HCT116 (cell line): ENCODE results near the gene MEG3. TPM values are rescaled to one million over a fixed set of nuclear protein-coding genes. Genes with fewer than 3 reads are reported as not detected.

Source experiments
- ATAC-seq: fragments of 200-7000 bp; cut with Tn5 transposase; 2 replicates; pipeline ENCODE4 v1.9.1; 2020; ENCODE audit warnings: mild to moderate bottlenecking, moderate library complexity
- BruUV-seq: library from RNA; stranded (reverse); fragments of 400-500 nt; replicated peaks from 2 replicates; lab custom pipeline; 2021; lab: Mats Ljungman, UMichigan
- CTCF ChIA-PET: fragments of 300-600 bp; sonication (Branson Sonifier 250); formaldehyde crosslinking; loops from one replicate; lab custom pipeline; 2021; ENCODE audit warnings: antibody characterized with exemption; lab: Charles Lee
- POLR2A ChIA-PET: fragments of 300-600, 350-600 bp; sonication (Branson Sonifier 250); formaldehyde crosslinking; loops from one replicate; lab custom pipeline; 2021; ENCODE audit warnings: antibody characterized with exemption; lab: Charles Lee
- RAD21 ChIA-PET, 2 experiments: fragments of 300-600 bp; sonication (Branson Sonifier 250); formaldehyde crosslinking; loops; one replicate each; lab custom pipeline; 2023; ENCODE audit warnings: low total read pairs in 2 of 2; ENCODE audit not compliant: uncharacterized antibody in 2 of 2, unreplicated experiment in 2 of 2, low non-redundant PET in 1 of 2; lab: Charles Lee
- DNase-seq: peaks from one replicate; pipeline ENCODE4 v3.0.0-alpha.2; 2010; ENCODE audit warnings: low read depth, low spot score
- H2AFZ ChIP-seq: fragments of 200-600 bp; shearing (Covaris generic), sonication (generic); 2 replicates; pipeline ENCODE4 v1.6.1; 2017; ENCODE audit warnings: low read depth, mixed run types, mixed read lengths, antibody characterized with exemption, low read length; ENCODE audit not compliant: poor library complexity, severe bottlenecking
- H3K27ac ChIP-seq: 2 replicates; pipeline ENCODE4 v1.5.1; 2012; ENCODE audit warnings: low read depth, low read length
- H3K27me3 ChIP-seq: fragments of 200-600 bp; sonication (generic); 2 replicates; pipeline ENCODE4 v1.6.1; 2016; ENCODE audit warnings: mixed run types, low read length, mixed read lengths; ENCODE audit not compliant: insufficient read depth
- H3K36me3 ChIP-seq, 2 experiments: fragments of 200-500 bp in 1 of 2; fragments of 200-600 bp in 1 of 2; sonication (Bioruptor generic) in 1 of 2; sonication (generic) in 1 of 2; 2 replicates each; pipeline versions ENCODE4 v1.5.1 to v1.6.1; 2014 to 2016; ENCODE audit warnings: low read length in 2 of 2, inconsistent platforms in 1 of 2, mixed read lengths in 1 of 2, mixed run types in 1 of 2; ENCODE audit not compliant: insufficient read depth in 2 of 2, control insufficient read depth in 1 of 2
- H3K4me1 ChIP-seq, 2 experiments: fragments of 200-600 bp in 1 of 2; sonication (generic) in 1 of 2; 2 replicates each; pipeline versions ENCODE4 v1.5.1 to v1.6.1; 2012 to 2017; ENCODE audit warnings: low read length in 2 of 2, inconsistent platforms in 1 of 2, mild to moderate bottlenecking in 1 of 2, mixed read lengths in 1 of 2, mixed run types in 1 of 2, moderate library complexity in 1 of 2; ENCODE audit not compliant: insufficient read depth in 2 of 2, control insufficient read depth in 1 of 2
- H3K4me2 ChIP-seq: fragments of 200-600 bp; sonication (generic); 2 replicates; pipeline ENCODE4 v1.6.1; 2017; ENCODE audit warnings: mixed run types, low read length, mixed read lengths
- H3K4me3 ChIP-seq, 2 experiments: fragments of 200-600 bp in 1 of 2; sonication (generic) in 1 of 2; replicated peaks in 1 of 2; 2 replicates each; pipeline ENCODE4 v1.5.1; 2011 to 2016; ENCODE audit warnings: low read length in 2 of 2, control low read depth in 1 of 2, low read depth in 1 of 2, mild to moderate bottlenecking in 1 of 2, mixed read lengths in 1 of 2, mixed run types in 1 of 2
- H3K79me2 ChIP-seq: fragments of 200-600 bp; sonication (generic); 2 replicates; pipeline ENCODE4 v1.6.1; 2017; ENCODE audit warnings: mild to moderate bottlenecking, mixed run types, low read length, moderate library complexity, mixed read lengths; ENCODE audit not compliant: insufficient read depth
- H3K9ac ChIP-seq: fragments of 200-600 bp; sonication (generic); 2 replicates; pipeline ENCODE4 v1.6.1; 2016; ENCODE audit warnings: low read length, mixed read lengths
- H3K9me2 ChIP-seq: fragments of 200-600 bp; sonication (generic), shearing (Covaris generic); 2 replicates; pipeline ENCODE4 v1.6.1; 2017; ENCODE audit warnings: mixed run types, mild to moderate bottlenecking, moderate library complexity; ENCODE audit not compliant: insufficient read depth
- H3K9me3 ChIP-seq, 2 experiments: fragments of 200-500 bp in 1 of 2; fragments of 200-600 bp in 1 of 2; sonication (Bioruptor generic) in 1 of 2; sonication (generic) in 1 of 2; 2 replicates each; pipeline ENCODE4 v1.6.1; 2014 to 2017; ENCODE audit warnings: low read length in 2 of 2, mixed read lengths in 2 of 2, inconsistent platforms in 1 of 2, low read depth in 1 of 2, mild to moderate bottlenecking in 1 of 2, mixed run types in 1 of 2, moderate library complexity in 1 of 2; ENCODE audit not compliant: control insufficient read depth in 1 of 2, insufficient read depth in 1 of 2
- H4K20me1 ChIP-seq: fragments of 200-600 bp; sonication (generic), shearing (Covaris generic); 2 replicates; pipeline ENCODE4 v1.6.1; 2017; ENCODE audit warnings: mixed run types, mild to moderate bottlenecking, moderate library complexity; ENCODE audit not compliant: insufficient read depth
- CEBPB ChIP-seq: IDR thresholded peaks from 2 replicates; pipeline ENCODE4 v1.6.1; 2012; ENCODE audit warnings: low read depth
- EGR1 ChIP-seq: IDR thresholded peaks from 2 replicates; pipeline ENCODE4 v1.6.1; 2012; ENCODE audit warnings: low read depth
- FOSL1 ChIP-seq: IDR thresholded peaks from 2 replicates; pipeline ENCODE4 v1.6.1; 2012; ENCODE audit warnings: low read depth
- POLR2AphosphoS5 ChIP-seq: IDR thresholded peaks from 2 replicates; pipeline ENCODE4 v1.6.1; 2011; ENCODE audit warnings: mild to moderate bottlenecking, low read depth, low read length, moderate library complexity
- TCF7L2 ChIP-seq: IDR thresholded peaks from 2 replicates; pipeline ENCODE4 v1.7.0; 2011; ENCODE audit warnings: borderline replicate concordance, inconsistent platforms; ENCODE audit not compliant: insufficient read depth, insufficient read length; ENCODE audit errors: extremely low read depth
- intact Hi-C: fragments of 100-400 bp; cut with micrococcal nuclease; formaldehyde crosslinking; loops from 2 replicates; pipeline ENCODE4 v1.10.0; 2022
- total RNA-seq: library from RNA; stranded (reverse); gene quantifications from one replicate; pipeline ENCODE4 v1.2.1, GENCODE V29; 2021; ENCODE audit not compliant: unreplicated experiment
- TF ChIP-seq, protein P1 (sequence below): IDR thresholded peaks from 2 replicates; pipeline ENCODE4 v1.6.1; 2011; ENCODE audit warnings: mild to moderate bottlenecking, low read length, moderate library complexity; ENCODE audit not compliant: insufficient replicate concordance; ENCODE audit errors: extremely low read depth
- TF ChIP-seq, protein P2 (sequence below): IDR thresholded peaks from 2 replicates; pipeline ENCODE4 v1.6.1; 2012

Gene MEG3
- total RNA-seq, 1 experiment from 2014 or later, result 2.5 TPM

DNA sequence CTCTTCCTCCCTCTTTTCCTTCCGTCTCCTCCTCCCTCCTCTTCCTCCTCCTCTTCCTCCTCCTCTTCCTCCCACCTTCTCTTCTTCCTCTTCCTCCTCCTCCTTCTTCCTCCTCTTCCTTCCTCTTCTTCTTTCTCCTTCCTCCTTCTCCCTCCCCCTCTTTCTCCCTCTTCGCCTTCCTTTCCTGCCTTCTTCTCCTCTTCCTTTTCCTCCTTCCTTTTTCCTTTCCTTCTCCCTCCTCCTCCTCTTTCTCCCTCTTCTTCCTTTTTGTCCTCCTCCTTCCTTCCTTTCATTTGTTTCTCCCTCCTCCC is 36.0 kb downstream of the MEG3 start (continued):
- TF ChIP-seq, protein P1, sequence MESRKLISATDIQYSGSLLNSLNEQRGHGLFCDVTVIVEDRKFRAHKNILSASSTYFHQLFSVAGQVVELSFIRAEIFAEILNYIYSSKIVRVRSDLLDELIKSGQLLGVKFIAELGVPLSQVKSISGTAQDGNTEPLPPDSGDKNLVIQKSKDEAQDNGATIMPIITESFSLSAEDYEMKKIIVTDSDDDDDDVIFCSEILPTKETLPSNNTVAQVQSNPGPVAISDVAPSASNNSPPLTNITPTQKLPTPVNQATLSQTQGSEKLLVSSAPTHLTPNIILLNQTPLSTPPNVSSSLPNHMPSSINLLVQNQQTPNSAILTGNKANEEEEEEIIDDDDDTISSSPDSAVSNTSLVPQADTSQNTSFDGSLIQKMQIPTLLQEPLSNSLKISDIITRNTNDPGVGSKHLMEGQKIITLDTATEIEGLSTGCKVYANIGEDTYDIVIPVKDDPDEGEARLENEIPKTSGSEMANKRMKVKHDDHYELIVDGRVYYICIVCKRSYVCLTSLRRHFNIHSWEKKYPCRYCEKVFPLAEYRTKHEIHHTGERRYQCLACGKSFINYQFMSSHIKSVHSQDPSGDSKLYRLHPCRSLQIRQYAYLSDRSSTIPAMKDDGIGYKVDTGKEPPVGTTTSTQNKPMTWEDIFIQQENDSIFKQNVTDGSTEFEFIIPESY, result no peak
- TF ChIP-seq CEBPB (no peak), POLR2AphosphoS5 (no peak), EGR1 (no peak)

DNA sequence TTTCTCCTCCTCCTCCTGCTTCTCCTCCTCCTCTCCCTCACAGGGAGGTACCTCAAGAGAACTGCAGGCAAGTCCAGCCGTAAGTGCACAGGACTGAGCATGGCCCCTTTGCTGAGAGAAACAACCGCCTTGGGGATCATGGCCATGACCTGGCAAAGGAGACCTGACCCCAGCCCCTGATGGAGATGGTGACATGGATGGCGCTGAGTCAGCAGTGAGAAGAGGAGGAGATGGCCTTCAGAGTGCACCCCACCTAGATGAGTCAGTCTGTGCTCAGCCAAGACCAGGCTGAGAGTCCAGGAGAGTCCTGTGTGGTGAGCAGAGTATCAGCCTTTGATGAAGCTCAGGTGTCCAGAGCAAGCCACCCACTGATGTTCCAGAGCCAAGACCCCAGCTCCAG is 36.4 kb downstream of the MEG3 start:
- H3K4me1 ChIP-seq, result peaks cover 0 to 16% of the 10 kb centered on the region in 2 experiments; a peak in 2 of 4 replicates
- DNase-seq, result no peak
- H3K9ac ChIP-seq, result no peak overlapping the region
- H3K27me3 ChIP-seq, result no peaks in the 10 kb centered on the region; the same call in 1 of the 2 replicates
- peak; percentile 44; the same call in 1 of the 2 replicates for ATAC-seq
- BruUV-seq, result no TSS peak
- H3K36me3 ChIP-seq, result no peaks in the 10 kb centered on the region
- H3K9me2 ChIP-seq, result no peaks in the 10 kb centered on the region
- POLR2A ChIA-PET, result no interaction called here
- H3K4me2 ChIP-seq, result peak overlapping the region; percentile 5; the same call in 1 of the 2 replicates
- H3K9me3 ChIP-seq, result no peaks in the 10 kb centered on the region
- no peak overlapping the region for H2AFZ ChIP-seq
- RAD21 ChIA-PET, result no interaction called here
- CTCF ChIA-PET, result no interaction called here
- TF ChIP-seq TCF7L2, result peak; percentile 24
- TF ChIP-seq FOSL1, result no peak
- TF ChIP-seq, protein P2, sequence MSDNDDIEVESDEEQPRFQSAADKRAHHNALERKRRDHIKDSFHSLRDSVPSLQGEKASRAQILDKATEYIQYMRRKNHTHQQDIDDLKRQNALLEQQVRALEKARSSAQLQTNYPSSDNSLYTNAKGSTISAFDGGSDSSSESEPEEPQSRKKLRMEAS, result no peak
- intact Hi-C loops, result no loop called here
- no peak overlapping the region for H3K4me3 ChIP-seq
- H3K79me2 ChIP-seq, result no peaks in the 10 kb centered on the region
- no peak overlapping the region for H3K27ac ChIP-seq
- no peaks in the 10 kb centered on the region for H4K20me1 ChIP-seq
